ENCODE results near the gene RNF214. TPM values are rescaled to one million over a fixed set of nuclear protein-coding genes. Genes with fewer than 3 reads are reported as not detected.

The RNF214 gene
- total and polyA plus RNA-seq, 2 of the 13 experiments (the other 11 are each of a cell fraction or from before 2014, with no cell fraction given), result 10.7 to 12.6 TPM

- Histone ChIP-seq H3K4me3 (replicated peaks in 1 of 3; ENCODE audit: insufficient read depth in 1 of 3, low read depth in 2 of 3, low read length in 3 of 3) (no peak overlapping the region), H3K9me3 (ENCODE audit: low read length) (no peaks in the 10 kb centered on the region), H3K27me3 (ENCODE audit: control insufficient read depth in 1 of 2, insufficient read depth in 2 of 2, low read length in 2 of 2) (no peaks in the 10 kb centered on the region), H3K4me2 (ENCODE audit: low read depth, low read length) (no peak overlapping the region), H2AFZ (ENCODE audit: low read length) (no peak overlapping the region), H3K36me3 (replicated peaks in 1 of 2; ENCODE audit: control insufficient read depth in 1 of 2, insufficient read depth in 2 of 2, low read length in 2 of 2) (peaks cover 1 to 3% of the 10 kb centered on the region in 2 experiments; a peak in 3 of 5 replicates), H4K20me1 (ENCODE audit: insufficient read depth, low read length) (no peaks in the 10 kb centered on the region), H3K4me1 (ENCODE audit: insufficient read depth, low read length) (no peaks in the 10 kb centered on the region), H3K9ac (ENCODE audit: insufficient read depth, low read depth, low read length) (no peak overlapping the region), H3K79me2 (ENCODE audit: insufficient read depth, low read length) (no peaks in the 10 kb centered on the region), H3K27ac (ENCODE audit: extremely low read length, insufficient read depth, low read length) (no peak overlapping the region)
- BruUV-seq (replicated peaks), result no TSS peak
- ChIA-PET POLR2A (no interaction called here), CTCF (ENCODE audit: low intra/inter-chr PET ratio, low total read pairs) (no interaction called here)
- WGBS (ENCODE audit: low lambda C conversion rate), result 95% methylated on average over 2 of the region's 2 CpGs
- DNase-seq (ENCODE audit: low spot score), result no peak
- no peak for ATAC-seq
- FAIRE-seq, result no peak
- in situ Hi-C loops (cut with HindIII; ENCODE audit: extremely low pct_ligation_motif_present, low pct_unique_long_range_greater_than_20kb) (no loop called here), intact Hi-C loops (cut with micrococcal nuclease; ENCODE audit: unreplicated experiment) (no loop called here)
- no peak for TF ChIP-seq FUBP1 (CRISPR knock-in tag; IDR thresholded peaks at IDR 0.05; ENCODE audit: borderline replicate concordance)
- no peak for TF ChIP-seq KIAA2018 (CRISPR knock-in tag; IDR thresholded peaks at IDR 0.05; ENCODE audit: borderline replicate concordance)
- no peak for TF ChIP-seq ZNF556 (CRISPR knock-in tag; IDR thresholded peaks at IDR 0.05; ENCODE audit: borderline replicate concordance)
- TF ChIP-seq GLI4 (CRISPR knock-in tag; IDR thresholded peaks at IDR 0.05; ENCODE audit: borderline replicate concordance), result no peak
- no peak for TF ChIP-seq MBD4 (IDR thresholded peaks at IDR 0.05; ENCODE audit: borderline replicate concordance, low read length)
- TF ChIP-seq SATB2 (CRISPR knock-in tag; IDR thresholded peaks at IDR 0.05), result no peak
- no peak for TF ChIP-seq ZNF710 (CRISPR knock-in tag; IDR thresholded peaks at IDR 0.05; ENCODE audit: borderline replicate concordance)
- no peak for TF ChIP-seq MTERF4 (CRISPR knock-in tag; IDR thresholded peaks at IDR 0.05)
- no peak for TF ChIP-seq ZBTB7A (CRISPR knock-in tag; IDR thresholded peaks at IDR 0.05)
- no peak for TF ChIP-seq ZFP36L2 (CRISPR knock-in tag; IDR thresholded peaks at IDR 0.05)
Observed at GRCh38 chr11:117258576-117258975, 26.1 kb downstream of the RNF214 start.

Data from HepG2 (cell line).